Measurements from ENCODE around the gene APBB2.

GRCh38 chr4:41069838-41070237 is 144.5 kb downstream of the APBB2 start:
- TF ChIP-seq, protein P1, sequence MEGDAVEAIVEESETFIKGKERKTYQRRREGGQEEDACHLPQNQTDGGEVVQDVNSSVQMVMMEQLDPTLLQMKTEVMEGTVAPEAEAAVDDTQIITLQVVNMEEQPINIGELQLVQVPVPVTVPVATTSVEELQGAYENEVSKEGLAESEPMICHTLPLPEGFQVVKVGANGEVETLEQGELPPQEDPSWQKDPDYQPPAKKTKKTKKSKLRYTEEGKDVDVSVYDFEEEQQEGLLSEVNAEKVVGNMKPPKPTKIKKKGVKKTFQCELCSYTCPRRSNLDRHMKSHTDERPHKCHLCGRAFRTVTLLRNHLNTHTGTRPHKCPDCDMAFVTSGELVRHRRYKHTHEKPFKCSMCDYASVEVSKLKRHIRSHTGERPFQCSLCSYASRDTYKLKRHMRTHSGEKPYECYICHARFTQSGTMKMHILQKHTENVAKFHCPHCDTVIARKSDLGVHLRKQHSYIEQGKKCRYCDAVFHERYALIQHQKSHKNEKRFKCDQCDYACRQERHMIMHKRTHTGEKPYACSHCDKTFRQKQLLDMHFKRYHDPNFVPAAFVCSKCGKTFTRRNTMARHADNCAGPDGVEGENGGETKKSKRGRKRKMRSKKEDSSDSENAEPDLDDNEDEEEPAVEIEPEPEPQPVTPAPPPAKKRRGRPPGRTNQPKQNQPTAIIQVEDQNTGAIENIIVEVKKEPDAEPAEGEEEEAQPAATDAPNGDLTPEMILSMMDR (IDR thresholded peaks at IDR 0.05; ENCODE audit: low read length) = no peak
- TF ChIP-seq EZH2 (IDR thresholded peaks at IDR 0.05; ENCODE audit: borderline replicate concordance, low read length) = no peak

All from OCI-LY1 (cell line).